HG02588 (cell line): Measurements from ENCODE around the gene DSCAML1.
"Not testable (repeated sequence)": the region's sequence is repeated elsewhere in the genome, so short reads cannot be mapped to it uniquely, and the experiment has no call there.

Experiments used
- ATAC-seq: cut with Tn5 transposase; IDR thresholded peaks from one replicate; pipeline ENCODE4 v1.9.1; 2021; ENCODE audit warnings: mild to moderate bottlenecking, moderate library complexity; ENCODE audit not compliant: unreplicated experiment

DSCAML1 gene

DNA sequence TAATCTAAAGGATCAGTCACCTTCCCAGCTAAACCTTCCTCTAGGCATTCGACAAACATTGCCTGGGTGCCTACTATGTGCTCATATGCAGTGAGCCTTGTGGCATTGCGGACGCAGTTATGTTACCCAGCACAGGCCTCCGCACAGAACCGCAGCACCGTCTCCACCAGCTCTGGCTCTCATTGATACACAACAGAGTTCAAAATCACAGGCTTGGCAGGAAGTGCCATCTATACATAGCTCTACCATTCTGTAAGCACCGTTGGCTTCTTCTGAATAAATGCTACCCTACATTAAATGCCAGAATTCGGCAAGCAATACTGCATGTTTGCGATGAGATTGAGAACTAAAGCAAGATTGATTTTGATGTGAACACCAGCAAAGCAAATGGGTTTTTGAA, 31.0 kb downstream of the DSCAML1 start:
- ATAC-seq: no peak

DNA sequence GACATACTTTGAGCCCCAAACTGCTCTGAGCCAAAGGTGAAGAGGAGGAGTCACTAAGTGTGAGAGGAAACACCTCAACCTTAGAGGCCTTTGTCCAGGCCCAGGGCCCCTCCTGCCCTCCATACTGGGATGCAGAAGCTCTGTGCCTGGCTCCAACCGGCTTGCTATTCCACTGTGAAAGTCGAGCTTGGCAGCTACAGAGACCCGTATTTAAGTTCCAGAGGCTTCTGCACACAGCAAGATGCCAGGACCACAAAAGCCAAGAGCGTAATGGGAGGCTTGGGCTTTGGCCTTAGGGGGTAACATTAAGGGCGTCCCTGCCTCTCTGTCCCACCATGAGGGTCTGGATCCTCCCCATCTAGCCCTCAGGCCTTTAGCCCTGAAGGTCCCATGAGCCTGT, 31.9 kb downstream of the DSCAML1 start:
- ATAC-seq: no peak

DNA sequence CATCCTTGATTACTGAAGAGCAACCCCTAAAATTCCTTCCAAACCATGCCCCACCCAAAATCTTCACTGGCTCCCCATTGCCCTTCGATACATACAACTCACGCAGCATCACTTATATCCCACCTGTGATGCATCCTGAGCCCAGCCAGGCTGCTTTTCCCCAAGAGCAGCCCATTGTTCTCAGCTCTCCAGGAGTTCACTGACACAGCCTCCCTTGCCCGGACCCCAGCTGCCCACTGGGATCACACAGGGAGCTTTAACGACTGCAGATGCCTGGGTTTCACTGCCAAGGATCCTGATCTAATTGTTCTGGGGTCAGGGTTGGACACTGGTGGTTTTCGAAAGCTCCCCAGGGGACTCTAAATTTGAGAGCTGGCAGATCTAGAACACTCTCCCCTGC, 33.6 kb downstream of the DSCAML1 start:
- not testable (repeated sequence) for ATAC-seq

DNA sequence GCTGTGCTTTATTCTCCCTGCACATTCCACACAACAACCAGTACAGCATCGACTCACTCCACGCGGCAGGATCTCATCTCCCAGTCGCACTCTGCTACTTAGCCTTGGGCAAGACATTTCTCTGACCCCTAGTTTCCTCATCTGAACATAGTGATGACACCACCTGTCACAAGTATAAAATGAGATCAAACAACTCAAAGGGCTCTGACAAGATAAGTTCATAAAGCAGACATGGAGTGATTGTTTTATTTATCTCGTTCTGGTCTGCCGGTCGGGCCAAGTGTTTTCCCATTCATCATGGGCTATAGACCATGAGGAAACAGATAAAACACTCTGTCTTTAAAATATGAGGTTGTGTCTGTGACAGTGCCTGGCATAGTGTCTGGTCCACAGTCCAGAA, 35.0 kb downstream of the DSCAML1 start:
- ATAC-seq: no peak

DNA sequence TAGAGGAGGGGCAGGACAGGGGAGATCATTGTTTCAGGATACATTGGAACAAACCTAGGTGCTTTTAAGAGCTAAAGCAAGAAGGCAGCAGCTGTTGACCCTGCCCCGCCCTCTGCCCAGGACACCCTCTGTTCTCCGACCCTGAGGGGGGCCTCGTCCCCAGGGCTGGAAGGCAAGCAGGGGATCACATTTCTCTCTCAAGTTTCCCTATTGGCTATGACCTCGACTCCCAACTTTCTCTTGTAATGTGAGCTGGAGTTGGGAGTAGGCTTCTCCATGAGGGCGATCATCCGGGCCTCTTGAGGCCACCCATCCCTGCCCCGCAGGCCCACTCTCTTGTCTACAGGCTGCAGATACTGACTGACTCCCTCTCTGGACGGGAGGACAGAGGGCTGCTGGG, 37.7 kb downstream of the DSCAML1 start:
- no peak for ATAC-seq

DNA sequence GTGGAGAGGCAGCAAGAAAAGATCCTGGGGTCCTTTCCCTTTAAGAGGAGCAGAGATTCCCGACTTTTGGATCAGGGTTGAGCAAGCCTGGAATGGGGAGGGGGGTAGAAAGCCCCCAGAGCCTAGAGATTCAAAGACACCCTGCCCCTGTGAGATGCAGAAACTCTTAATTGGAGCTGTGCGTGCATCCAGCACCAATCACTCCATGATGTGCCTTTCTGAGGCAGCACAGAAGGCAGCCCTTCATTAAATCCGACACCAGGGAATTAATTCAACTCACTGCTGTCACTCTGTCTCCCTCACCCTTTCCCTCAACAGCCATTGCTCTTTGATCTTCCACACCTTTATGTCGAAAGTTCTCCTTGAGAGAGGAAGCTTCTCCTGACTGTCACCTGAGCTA, 43.0 kb downstream of the DSCAML1 start:
- no peak for ATAC-seq

DNA sequence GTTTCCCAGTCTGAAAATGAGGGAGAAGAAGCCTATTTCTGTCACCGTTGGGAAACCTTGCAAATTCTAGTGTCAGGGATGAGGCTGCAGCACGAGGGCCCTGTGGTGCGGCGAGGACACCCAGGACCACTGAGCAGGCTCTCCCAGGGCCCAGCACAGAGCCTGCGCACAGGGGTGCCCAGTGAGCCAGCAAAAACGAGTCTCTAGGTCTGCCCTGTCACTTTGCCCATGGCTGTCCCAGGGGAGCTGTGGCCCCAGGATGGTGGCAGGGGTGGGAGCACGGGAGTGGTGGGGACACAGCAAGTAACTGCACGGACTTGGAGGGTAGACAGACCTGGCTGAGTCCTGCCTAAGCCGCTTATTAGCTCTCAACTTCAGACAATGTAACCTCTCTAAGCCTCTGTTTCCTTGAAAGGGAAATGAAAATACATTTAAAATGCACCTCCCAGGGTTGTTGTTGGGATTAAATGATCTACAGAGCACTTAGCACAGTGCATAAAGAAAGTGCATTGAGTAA, 44.2 kb downstream of the DSCAML1 start:
- no peak for ATAC-seq

DNA sequence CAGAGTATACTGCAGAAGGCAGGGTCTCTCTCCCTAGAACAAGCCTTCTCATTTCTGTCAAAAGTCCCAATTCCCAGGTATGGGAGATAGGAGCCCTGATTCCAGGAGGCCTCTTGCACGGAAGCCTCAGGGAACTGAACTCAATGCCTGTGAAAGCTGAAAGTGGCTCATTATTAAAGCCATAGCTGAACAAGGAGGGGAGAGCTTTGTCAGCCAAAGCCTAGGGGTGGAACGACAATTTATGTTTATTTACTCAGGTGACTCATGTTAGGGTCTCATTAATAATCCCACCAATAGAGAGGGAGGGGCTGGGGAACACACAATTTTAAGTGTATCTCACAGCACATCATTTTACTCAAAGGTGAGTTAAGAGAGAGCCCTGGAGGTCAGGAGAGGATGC, 44.9 kb downstream of the DSCAML1 start:
- no peak for ATAC-seq

DNA sequence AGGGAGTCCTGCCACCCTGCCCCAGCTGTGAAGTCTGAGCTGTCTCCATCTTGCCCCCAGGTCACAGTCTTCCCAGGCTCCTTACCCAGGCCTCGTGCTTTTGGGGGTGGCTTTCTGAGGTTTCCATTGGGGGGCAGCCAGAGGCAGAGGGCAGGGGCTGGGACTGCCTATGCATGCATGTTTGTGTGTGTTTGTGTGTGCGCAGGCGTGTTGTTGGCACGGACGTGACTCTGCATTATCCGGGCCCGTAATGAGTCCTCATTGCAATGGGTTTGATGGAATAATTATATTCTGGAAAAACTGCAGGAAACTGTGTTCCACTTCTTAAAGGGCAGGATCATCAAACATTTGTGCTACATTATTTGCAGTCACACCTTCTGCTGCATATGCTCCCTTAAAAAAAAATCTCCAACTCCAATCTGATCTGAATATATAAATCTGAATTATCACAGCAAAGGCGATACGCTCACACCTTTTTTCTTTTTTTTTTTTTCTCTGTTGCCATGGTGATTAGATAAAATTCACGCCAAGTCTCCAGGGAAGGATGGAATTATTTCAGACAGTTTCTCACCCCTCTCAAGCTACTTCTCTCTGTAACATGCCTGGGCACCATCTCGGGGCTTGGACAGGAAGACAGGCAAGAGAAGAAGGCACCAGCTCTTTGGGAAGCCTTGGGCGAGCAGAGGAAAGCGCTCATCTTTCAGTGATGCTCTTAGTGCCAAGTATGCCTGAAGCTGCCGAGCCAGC, 45.9 kb downstream of the DSCAML1 start:
- no peak for ATAC-seq

DNA sequence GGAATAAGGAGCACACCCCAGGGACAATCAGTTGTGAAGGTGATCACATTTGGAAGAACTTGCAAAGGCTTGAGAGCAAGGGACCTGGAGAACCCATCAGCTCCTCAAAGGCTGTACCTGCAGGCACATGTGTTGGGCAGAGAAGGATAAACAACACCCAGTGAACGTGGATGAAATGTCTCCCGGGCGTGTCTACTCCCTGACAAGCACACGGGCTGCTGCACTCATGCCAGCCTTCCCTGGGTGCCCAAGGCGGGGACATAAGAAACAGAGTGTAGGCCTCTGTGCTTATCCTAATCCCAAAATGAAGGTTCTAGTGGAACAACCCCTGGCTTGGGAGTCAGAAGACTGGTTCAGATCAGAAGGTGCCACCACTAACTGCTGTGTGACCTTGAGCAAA, 46.7 kb downstream of the DSCAML1 start:
- ATAC-seq: no peak

DNA sequence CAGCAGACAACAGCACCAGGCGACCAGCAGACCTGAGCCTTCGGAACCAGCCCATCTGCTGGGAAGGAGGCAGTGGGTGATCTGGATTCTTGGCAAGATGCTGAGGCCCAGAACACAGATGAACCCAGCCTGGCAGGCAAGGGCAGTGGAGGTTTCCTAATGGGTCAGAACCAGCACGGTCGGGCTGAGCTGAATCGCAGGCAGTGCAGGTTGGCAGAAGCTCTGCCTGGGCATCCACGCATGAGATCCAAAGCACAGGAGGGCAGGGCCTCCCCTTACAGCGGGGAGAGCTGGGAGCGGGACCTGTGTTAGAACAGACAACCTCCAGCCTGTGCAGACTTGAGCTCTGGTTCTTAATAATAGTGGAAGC, 47.5 kb downstream of the DSCAML1 start:
- no peak for ATAC-seq

DNA sequence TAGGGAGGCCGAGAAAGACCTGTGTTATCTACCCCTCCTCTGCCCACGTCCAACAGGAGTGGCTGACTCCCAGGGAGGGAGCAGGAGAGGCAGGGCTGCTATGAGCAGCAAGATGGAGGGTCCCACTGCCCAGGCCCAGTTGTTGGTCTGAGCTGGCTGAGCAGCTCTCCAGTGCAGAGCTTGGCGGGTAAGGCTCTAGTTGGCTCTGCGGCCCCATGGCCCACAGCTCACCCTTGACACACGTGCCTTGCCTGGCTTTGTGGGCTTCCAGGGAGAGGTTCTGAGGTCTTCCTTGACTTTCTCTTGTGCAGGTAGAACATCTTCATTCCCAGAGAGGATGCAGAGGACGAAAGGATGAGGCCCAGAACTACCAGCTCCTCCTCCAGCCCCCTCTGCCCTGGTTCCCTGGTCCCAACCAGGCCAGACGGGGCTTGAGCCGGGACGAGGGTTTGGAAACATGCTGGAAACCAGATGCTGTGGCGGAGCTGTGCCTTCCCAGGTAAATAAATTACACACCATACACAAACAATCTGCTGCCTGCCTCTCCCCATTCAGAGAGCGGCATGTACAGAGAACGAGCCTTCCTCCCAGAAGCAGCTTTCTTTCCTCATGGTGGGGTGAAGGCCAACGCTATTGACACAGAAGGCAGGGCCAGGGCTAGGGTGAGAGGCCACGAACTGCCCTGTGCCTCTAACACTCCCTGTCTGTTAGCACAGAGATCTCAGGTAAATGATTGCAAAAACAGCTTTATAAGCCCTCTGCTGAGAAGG, 48.1 kb downstream of the DSCAML1 start:
- no peak for ATAC-seq

DNA sequence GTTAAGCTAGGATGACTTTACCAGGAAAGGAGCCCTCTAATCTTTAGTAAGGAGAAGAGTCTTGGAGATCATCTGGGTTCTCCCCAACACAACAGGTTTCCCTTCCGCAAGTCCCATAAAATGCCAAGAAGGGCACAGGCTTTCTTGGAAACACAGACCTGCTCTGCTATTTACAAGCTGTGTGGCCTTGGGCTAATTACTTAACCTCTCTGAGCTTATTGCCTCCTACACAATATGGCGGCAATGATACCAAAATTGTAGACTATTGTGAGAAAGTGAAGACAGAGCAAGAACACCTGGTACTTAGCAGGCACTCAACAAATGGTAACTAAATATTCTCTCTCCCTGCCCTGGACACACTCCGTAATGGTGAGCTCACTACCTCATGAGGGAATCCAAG, 49.1 kb downstream of the DSCAML1 start:
- no peak for ATAC-seq

DNA sequence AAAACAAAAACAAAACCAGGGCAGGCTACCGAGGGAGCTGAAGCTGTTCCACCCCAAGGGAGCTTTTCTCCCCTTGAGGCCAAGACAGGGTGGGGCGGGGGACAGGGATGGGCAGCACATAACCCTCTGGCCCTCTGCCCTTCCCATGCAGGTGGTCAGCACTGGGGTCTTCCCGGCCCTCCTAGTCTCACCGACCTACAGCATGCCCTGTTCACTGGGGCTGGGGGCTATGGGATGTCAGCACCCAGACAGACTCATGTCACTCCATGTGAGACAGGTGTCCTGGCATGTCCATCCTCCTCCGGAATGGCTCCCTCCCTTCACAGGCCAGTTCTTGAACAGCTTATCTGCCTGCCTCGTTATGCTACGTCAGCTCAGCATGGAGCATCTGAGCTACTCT, 51.7 kb downstream of the DSCAML1 start:
- no peak for ATAC-seq

DNA sequence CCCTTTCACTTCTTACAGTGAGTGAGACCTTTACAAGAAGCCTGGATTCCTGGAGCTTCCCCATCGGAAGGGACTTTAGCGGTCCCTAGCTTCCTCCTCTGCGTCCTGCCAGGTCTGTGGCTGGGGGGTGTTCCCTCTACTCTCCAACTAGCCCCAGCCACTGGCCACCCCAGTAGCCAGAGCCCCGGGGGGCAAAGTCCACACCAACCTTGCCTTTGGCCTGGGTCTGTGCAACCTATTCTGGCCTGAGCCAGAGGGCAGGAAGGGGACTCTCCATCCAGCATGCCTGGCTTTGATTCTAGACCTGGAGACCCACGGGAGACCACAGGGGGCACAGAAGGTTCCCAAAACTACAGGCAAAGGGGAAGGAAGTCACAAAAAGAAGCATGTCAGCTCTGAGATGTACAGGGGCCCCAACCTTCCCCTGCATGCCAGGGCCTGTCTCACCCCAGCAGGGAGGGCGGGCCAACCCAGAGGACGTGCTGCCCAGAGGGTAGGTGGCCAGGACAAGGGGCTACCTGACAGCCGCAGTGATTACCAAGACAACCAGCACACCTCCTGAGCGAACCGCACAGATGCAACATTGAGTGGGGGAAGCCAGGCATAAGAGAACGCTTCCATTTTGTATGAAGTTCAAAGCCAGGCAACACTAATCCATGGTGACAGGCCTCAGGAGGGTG, 52.4 kb downstream of the DSCAML1 start:
- no peak for ATAC-seq

DNA sequence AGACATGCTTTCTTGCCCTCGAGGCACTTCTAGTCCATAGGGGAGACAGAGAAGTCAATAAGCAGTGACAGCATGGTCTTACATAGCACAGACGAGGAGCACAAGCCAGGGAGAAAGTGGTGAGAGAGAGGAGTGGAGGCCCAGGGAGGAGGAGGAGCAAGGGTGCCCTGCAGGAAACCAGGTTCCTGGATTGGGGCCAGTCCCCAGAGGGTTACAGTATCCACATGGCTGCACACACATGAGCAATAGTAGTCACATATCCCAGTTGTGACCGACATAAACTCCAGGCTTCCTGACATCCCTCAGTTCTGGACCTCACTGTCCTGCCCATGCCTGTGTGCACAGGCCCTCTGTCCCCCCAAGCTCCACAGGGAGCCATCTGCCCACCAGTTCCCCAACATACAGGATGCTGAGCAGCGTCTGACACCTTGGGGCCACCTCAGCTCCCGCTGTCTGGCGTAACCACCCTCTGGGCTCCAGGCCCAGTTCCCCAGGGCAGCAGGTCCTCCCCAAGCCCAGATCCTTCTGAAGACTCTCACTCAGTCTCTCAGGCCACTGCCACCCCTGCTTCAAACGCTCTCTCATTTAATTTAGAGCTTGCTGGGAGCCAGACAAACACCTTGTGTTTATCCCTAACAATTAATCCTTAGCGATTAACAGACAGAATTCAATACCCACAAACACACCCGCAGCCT, 53.7 kb downstream of the DSCAML1 start:
- ATAC-seq: no peak

DNA sequence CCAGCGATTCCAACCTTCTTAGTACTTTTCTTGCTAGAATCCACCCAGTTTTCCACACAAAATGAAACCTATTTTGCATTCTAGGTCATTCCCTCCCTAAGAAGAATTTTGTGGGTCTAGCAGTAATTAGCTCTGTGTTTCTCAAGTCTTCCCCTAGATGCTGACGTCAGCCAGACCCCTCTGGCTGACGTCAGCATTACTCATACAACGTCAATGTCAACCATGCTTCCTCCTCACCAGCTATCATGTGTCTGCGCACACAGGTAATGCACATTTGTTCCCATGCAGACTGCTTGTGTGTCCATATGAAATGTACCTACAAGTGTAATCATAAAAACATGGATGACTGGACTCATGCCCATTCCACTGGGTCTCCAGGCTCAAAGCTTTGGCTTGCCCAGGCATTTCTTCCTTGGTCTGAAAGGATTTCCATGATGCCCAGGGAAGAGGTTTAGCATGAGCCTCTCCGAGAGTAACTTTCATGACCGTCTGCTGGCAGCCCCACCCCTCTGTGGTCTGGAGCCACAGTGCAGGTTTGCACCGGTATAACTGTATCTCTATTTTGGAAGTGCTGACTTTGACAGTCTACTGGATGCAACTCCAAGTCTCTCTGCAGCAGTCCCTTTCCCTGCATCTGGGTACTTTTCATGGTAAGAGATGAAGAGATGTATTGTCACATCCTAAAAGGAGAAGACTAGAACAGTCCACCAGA, 58.6 kb downstream of the DSCAML1 start:
- ATAC-seq: no peak

DNA sequence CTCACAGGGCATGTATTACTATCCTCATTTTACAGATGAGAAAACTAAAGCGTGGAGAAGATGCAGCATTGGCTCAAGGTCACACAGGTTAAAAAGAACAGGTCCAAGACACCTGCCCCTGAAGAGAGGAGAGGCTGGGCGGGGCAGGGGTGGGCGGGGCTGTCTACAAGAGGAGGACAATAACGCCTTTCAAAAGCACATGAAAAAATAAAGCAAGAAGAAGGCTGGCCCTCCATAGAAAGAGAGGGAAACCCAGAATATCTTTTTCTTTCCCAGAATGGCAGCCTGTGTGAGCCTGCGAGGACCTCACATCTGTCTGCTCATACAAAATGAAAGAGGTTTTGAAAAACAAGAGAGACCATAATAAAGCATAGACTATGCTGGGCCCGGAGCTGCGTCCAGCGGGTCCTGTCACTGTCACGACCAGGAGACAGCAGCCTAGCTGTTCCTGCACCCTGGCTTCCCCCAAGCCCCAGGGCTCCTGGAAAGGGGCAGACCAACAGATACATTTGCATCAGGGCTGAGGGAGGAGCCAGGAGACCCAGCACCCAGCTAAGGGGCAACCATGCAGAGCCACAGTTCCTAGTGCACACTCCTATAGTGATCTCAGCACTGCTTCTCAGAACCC, 61.6 kb downstream of the DSCAML1 start:
- ATAC-seq: no peak

DNA sequence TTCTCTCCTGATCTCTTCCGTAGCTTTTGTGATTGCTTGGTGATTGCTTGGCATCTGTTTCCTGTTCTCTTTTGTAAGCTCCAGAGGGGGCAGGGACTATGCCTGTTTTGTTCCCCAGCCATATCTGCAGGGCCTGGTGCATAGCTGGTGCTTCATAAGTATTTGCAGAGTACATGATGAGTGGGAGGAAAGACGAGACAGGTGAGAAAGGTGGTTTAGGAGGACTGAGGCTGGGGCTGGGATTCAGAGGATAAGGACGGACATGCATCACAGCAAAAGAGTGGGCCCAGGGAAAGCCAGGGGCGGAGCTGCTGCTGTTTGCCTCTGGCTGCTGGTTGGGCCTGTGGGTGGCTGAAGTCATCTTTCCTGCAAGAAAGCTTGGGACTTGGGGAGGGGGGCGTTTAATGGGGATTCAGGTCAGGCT, 62.4 kb downstream of the DSCAML1 start:
- ATAC-seq: no peak

DNA sequence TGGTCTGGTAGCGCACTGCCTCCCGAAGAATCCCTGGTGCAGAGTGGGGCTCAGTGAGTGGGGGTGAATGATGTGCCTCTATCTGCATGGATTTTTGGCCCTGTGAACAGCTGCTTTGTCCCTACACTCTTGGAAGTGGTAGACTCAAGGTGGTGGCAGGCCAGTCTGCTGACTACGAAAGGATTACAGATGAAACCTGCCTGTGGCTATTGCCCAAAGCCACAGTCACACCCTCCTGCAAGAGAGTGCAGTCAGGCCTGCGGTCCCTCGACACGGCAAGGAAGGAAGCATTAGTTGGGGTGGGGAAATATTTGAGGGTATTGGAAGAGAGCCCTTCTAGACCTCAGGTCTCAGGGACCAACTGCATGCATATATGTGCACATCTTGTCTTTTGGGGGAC, 63.7 kb downstream of the DSCAML1 start:
- no peak for ATAC-seq
